Activated CD4-positive, alpha-beta T cell treated with anti-CD3 and anti-CD28 coated beads, Interleukin-2, amount 50 U/mL, for 1 hour (primary cell): ENCODE results near the gene TXNRD1.
"Not testable (repeated sequence)": the region's sequence is repeated elsewhere in the genome, so short reads cannot be mapped to it uniquely, and the experiment has no call there.

Source experiments
- DNase-seq: peaks from one replicate; pipeline ENCODE4 v3.0.0-alpha.2; 2020

The TXNRD1 gene

DNA sequence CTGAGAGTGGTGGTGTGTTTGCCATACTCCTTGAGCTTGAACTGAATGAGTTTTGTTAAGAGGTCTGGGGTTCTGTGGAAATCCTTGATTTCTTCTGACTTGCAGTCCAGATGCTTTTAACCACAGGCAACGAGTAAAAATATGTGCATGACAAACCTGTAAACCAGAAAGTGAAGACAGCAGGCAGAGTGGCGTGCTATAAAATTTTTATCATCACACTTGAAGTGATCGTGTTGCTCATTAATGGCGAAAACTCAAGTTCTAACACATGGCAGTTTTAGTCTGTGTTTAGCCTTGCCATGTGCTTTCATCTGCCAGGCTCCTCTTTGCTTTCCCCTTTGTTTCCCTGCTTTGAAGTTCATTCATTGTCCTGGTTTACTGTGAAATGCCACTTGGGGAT is 28.0 kb downstream of the TXNRD1 start:
- no peak for DNase-seq

- no peak for DNase-seq
Observed at GRCh38 chr12:104243971-104244370, 28.4 kb downstream of the TXNRD1 start.

- no peak for DNase-seq
Observed at GRCh38 chr12:104247698-104248097, 32.1 kb downstream of the TXNRD1 start.

DNA sequence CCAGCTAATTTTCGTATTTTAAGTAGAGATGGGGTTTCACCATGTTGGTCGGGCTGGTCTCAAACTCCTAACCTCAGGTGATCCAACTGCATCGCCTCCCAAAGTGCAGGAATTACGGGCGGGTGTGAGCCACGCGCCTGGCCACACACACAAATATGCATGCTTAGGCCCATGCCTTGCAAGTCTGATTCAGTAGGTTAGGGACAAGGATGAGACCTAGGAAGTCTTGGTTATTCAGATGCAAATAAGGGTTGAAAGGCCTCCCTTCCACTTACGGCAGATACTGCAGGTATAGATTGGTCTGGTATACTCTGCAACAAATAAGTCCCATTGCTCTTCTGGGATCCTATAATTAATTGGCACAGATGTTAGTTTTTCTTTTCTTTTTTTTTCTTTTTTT is 32.9 kb downstream of the TXNRD1 start:
- no peak for DNase-seq

DNA sequence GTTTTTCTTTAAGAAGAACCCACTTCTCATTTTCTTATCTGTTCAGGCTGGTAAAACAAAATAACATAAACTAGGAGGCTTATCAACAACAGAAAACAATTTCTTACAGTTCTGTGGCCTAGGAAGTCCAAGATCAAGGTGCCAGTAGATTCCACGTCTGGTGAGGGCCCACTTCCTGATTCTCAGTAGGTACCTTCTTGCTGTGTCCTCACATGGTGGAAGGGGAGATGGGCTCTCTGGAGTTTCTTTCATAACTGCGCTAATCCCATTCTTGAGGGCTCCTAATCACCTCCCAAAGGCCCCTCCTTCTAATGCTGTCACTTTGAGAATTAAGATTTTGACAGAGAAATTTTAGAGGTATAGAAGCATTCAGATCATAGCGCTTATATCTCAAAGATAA is 33.4 kb downstream of the TXNRD1 start:
- DNase-seq = no peak

DNA sequence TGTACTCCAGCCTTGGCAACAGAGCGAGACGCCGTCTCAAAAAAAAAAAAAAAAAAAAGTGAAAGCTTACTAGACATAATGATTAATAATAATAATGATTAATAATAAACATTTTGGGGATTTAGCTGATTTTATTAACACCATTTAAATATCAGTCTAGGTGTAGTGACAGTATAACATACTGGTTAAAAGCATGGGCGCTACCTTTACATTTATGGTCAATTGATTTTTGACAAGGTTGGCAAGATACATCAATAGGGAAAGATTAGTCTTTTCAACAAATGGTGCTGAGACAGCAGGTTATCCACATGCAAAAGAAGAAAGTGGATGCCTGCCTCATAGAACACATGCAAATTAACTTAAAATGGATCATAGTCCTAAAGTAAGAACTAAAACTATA is 34.3 kb downstream of the TXNRD1 start:
- DNase-seq = no peak

GRCh38 chr12:104250366-104251125 is 35.0 kb downstream of the TXNRD1 start:
- DNase-seq = no peak

GRCh38 chr12:104257913-104258472 is 42.4 kb downstream of the TXNRD1 start:
- no peak for DNase-seq

DNA sequence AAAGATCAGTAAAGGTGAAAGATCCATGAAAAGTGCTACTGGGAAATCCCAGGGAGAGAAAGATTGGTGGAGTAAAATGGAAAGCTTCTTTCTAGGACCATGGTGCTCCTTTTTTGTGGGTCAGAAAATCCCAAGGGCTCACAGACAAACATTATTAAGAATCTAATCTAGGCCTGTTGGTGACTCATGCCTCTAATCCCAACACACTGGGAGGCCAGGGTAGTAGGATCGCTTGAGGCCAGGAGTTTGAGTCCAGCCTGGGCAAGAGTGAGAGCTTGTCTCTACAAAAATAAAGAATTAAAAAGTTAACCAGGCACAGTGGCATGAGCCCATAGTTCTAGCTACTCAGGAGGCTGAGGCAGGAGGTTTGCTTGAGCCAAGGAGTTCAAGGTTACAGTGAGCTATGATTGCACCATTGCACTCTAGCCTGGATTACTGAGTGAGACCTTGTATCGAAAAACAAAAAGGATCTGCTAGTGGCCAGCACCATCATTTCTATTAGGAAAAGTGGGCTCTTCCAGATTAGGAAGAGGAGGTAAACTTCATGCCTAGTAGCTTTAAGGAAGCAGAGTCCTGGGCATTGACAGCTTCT is 43.0 kb downstream of the TXNRD1 start:
- no peak for DNase-seq

- no peak for DNase-seq
Observed at GRCh38 chr12:104263026-104263425, 47.4 kb downstream of the TXNRD1 start.

DNA sequence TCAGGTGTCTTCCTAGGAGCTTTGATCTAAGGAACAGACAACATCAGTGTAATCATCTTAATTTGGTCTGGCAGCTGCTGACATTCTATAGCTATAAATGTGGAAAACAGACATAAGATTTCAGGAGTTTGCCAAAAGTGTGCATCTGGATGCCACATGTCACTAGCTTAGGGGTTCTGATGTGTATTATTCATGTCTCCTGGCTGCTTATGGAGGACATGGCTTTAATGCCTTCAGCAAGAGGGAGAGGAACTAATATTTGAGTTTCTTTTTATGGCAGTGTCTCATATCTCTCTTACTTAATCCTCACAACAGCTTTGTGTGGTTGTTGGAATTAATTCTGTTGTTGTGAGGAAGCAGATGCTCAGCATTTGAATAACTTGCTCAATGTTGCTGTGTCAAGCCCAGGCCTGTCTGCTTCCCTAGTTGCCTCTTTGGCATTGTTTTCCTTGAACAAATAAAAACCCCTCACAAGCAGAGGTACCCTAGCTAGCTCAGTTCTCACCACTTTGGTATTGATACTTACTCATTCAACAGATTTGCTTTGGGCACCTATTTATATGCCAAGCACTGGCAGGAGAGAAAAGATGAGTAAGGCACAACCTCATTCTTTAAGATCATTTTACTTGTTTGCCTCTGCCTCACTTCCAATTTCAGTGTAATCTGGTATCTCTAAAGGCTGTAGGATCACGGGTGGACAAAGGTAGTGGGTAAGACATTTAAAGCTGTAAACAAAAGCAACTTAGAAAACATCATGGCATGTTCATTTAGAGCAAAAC is 48.2 kb downstream of the TXNRD1 start:
- no peak for DNase-seq

DNA sequence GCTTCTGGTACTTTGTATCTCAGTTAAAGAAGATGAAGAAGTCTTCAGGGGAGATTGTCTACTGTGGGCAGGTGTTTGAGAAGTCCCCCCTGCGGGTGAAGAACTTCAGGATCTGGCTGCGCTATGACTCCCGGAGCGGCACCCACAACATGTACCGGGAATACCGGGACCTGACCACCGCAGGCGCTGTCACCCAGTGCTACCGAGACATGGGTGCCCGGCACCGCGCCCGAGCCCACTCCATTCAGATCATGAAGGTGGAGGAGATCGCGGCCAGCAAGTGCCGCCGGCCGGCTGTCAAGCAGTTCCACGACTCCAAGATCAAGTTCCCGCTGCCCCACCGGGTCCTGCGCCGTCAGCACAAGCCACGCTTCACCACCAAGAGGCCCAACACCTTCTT is 49.9 kb downstream of the TXNRD1 start:
- not testable (repeated sequence) for DNase-seq

GRCh38 chr12:104272938-104273337 is 57.4 kb downstream of the TXNRD1 start:
- no peak for DNase-seq

DNA sequence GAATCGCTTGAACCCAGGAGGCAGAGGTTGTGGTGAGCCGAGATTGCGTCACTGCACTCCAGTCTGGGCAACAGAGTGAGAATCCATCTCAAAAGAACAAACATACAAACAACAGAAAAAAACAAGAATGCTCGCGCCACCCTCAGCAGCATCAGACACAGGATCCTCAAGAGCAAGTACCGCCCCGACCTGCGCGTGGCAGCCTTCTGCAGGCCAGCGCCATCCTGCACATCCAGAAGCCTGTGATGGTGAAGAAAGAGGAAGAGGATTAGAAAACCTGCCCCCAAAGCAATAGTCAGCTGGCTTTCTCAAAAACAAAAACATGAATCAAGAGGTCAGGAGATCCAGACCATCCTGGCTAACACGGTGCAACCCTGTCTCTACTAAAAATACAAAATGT is 57.9 kb downstream of the TXNRD1 start:
- no peak for DNase-seq

GRCh38 chr12:104274811-104275210 is 59.2 kb downstream of the TXNRD1 start:
- DNase-seq = no peak

DNA sequence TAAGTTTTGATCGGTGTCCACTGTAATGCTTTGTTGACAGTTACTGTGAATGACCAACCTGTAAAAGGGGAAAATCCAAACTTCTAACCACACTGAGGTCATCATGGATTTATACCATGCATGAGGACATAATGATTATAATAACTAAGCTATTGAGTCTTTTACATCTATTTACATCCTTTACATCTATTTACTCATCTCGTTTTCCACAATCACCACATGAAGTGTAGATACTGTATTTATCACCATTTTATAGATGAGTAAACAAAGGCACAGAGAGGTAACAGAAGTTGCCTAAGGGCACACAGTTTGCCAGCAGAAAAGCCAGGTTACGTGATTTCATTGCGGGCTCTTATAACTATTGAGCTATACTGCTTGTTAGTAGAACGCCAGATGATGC is 60.1 kb downstream of the TXNRD1 start:
- no peak for DNase-seq

DNA sequence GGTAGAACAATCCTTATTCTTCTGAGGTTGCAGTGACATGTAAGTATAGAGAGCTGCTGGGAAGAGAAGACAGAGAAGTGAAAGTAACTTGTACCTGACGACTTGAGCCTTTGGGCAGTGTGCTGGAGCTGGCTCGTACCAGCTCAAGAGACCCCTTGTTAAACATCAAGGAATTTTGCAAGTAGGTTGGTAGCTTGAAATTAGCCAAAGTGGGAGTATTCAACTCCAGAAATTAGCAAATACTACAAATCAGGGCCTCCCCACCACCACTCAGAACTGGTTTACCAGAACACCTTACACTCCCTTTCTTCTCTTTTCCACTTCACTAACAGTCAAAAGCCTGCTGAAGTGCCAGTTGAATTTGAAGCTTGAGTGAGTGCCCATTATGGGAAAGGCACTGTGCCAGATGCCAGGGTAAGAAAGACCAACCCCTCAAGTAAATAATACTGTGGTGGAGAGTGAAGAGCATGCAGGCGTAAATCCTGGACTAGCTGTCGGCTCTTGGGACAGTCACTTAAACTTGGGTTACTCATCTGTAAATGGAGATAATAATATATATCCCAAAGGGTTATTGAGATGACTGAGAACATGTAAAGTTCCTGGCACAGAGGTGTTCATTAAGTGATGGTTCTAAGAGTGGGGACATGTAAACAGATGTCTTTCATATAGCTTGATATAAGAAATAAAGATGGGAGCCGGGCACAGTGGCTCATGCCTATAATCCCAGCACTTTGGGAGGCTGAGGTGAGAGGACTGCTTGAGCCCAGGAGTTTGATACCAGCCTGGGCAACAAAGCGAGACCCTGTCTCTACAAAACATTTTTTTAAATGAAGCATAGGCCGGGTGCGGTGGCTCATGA is 60.9 kb downstream of the TXNRD1 start:
- no peak for DNase-seq

DNA sequence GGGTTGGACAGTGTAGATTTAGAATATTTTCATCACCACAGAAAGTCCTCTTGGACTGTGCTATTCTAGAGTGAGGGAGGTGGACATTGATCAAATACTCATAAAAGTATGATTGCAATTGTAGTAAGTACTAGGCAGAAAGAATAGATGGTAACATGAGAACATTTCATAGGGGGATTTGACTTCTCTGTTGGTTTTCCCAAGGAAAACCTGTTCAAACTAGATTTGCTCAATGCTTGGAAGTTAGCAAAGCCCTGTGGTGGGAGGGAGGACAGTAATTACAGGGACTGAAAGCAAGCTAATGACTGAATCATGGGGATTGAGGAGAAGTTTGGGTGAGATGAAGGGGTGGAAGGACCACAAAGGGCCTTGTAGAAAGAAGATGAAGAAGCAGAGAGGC is 63.6 kb downstream of the TXNRD1 start:
- no peak for DNase-seq

DNA sequence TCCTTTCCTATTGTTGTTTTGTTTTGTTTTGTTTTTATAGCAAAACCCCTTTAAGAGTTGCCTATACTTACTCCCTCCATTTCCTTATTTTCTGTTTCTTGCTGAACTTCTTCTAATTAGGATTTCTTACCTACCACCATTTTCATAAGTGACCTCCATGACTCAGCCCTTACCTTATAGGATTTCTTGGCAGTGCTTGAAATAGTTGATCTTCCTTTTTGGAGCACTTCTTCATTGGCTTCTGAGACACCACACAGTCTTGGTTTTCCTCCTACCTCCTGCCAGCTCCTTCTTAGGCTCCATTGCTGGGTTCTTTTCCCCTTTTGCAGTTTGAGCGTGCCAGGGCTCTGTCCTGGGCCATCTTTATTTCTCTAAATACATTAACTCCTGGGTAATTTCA is 64.5 kb downstream of the TXNRD1 start:
- DNase-seq = no peak

DNA sequence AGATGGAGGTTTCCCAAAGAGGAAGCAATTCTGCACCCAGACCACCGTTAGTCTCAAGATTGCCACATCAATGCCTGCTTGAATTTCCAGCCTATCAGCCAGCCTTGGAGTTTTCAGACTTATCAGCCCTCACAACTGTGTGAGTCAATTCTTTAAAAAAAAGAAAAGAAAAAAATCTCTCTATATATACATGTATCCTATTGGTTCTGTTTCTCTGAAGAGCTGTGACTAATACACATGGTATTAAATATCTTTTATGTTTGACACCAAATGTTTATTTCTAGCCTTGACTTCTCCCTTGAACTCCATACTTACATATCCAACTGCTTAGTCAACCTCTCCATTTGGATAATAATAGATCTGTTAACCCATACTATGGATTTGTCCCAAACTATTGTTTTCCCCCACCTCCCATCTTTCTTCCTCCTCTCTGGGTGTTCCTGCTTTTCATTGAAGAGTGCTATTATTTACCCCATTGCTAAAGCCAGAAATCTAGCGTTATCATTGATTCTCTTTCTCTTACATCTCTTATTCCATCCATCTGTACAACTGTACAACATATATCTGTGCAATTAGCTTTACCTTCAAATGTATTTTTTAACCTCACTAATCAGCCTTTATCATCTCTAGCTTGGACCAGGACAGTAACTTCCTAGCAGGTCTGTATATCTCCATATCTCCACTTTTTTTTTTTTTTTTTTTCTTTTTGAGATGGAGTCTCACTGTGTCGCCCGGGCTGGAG is 65.3 kb downstream of the TXNRD1 start:
- DNase-seq = no peak

- DNase-seq = no peak
Observed at GRCh38 chr12:104281636-104282035, 66.1 kb downstream of the TXNRD1 start.

- DNase-seq = no peak
Observed at GRCh38 chr12:104282109-104282508, 66.5 kb downstream of the TXNRD1 start.
